ENCODE measurements around the gene PLCL1.

Gene PLCL1

DNA sequence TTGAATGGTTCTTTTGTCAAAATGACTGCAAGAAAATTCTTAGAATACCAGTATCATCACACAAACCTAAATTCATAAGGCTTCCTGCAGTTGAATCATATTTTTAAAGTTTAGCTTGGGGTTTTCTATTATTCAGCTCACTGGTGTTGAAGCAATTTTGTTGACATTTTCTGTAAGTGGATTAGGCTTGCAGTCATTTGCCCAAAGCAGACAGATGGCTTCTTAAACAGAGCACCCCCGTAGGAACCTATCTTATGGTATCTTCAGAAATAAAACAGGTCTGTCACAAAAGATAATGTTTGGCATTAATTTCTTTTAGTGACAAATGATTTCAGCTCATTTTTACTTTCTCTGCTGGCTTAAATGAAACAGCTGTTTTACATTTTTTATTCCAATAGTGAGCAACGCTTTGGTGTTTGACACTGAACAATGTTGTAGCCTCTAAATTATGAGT lies 331.1 kb downstream of the PLCL1 start:
- TF ChIP-seq REST (IDR thresholded peaks at IDR 0.05; ENCODE audit: insufficient replicate concordance, low read depth) (no peak), GABPA (IDR thresholded peaks at IDR 0.05; ENCODE audit: low read depth) (no peak)
- TF ChIP-seq, protein P1, sequence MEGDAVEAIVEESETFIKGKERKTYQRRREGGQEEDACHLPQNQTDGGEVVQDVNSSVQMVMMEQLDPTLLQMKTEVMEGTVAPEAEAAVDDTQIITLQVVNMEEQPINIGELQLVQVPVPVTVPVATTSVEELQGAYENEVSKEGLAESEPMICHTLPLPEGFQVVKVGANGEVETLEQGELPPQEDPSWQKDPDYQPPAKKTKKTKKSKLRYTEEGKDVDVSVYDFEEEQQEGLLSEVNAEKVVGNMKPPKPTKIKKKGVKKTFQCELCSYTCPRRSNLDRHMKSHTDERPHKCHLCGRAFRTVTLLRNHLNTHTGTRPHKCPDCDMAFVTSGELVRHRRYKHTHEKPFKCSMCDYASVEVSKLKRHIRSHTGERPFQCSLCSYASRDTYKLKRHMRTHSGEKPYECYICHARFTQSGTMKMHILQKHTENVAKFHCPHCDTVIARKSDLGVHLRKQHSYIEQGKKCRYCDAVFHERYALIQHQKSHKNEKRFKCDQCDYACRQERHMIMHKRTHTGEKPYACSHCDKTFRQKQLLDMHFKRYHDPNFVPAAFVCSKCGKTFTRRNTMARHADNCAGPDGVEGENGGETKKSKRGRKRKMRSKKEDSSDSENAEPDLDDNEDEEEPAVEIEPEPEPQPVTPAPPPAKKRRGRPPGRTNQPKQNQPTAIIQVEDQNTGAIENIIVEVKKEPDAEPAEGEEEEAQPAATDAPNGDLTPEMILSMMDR (IDR thresholded peaks at IDR 0.05; ENCODE audit: insufficient read depth, low read length), result no peak
- Histone ChIP-seq H3K27ac (replicated peaks) (no peak overlapping the region), H3K27me3 (ENCODE audit: insufficient read depth, poor library complexity, severe bottlenecking) (peaks cover 3% of the 10 kb centered on the region), H3K4me3 (replicated peaks; ENCODE audit: insufficient read depth, low read length) (no peak overlapping the region)
- no peak for DNase-seq (ENCODE audit: low read depth in 1 of 2, low spot score in 1 of 2)

GRCh38 chr2:198136142-198136541 lies 331.7 kb downstream of the PLCL1 start:
- no peak for DNase-seq (ENCODE audit: low read depth in 1 of 2, low spot score in 1 of 2)
- Histone ChIP-seq H3K4me3 (replicated peaks; ENCODE audit: insufficient read depth, low read length) (no peak overlapping the region), H3K27ac (replicated peaks) (no peak overlapping the region), H3K27me3 (ENCODE audit: insufficient read depth, poor library complexity, severe bottlenecking) (peaks cover 3% of the 10 kb centered on the region)
- TF ChIP-seq GABPA (IDR thresholded peaks at IDR 0.05; ENCODE audit: low read depth) (no peak), SPI1 (IDR thresholded peaks at IDR 0.05; ENCODE audit: borderline replicate concordance, low read depth) (no peak), POLR2AphosphoS5 (IDR thresholded peaks at IDR 0.05; ENCODE audit: low read depth) (no peak), REST (IDR thresholded peaks at IDR 0.05; ENCODE audit: insufficient replicate concordance, low read depth) (no peak)
- TF ChIP-seq, protein P1 (IDR thresholded peaks at IDR 0.05; ENCODE audit: insufficient read depth, low read length), result no peak

- DNase-seq (ENCODE audit: low read depth in 1 of 2, low spot score in 1 of 2), result no peak
- H3K27me3 ChIP-seq (ENCODE audit: insufficient read depth, poor library complexity, severe bottlenecking), result peaks cover 3% of the 10 kb centered on the region
- H3K4me3 ChIP-seq (replicated peaks; ENCODE audit: insufficient read depth, low read length), result no peak overlapping the region
- H3K27ac ChIP-seq (replicated peaks), result no peak overlapping the region
- TF ChIP-seq POLR2AphosphoS5 (IDR thresholded peaks at IDR 0.05; ENCODE audit: low read depth) (no peak), GABPA (IDR thresholded peaks at IDR 0.05; ENCODE audit: low read depth) (no peak), SPI1 (IDR thresholded peaks at IDR 0.05; ENCODE audit: borderline replicate concordance, low read depth) (no peak), REST (IDR thresholded peaks at IDR 0.05; ENCODE audit: insufficient replicate concordance, low read depth) (no peak)
- TF ChIP-seq, protein P1 (IDR thresholded peaks at IDR 0.05; ENCODE audit: insufficient read depth, low read length), result no peak
Measured at GRCh38 chr2:198137733-198138132, 333.3 kb downstream of the PLCL1 start.

Data from HL-60 (cell line).